A549 (cell line): Measurements from ENCODE around the gene ATP6V1A. TPM values are rescaled to one million over a fixed set of nuclear protein-coding genes. Genes with fewer than 3 reads are reported as not detected.

ENCODE experiments used
- ATAC-seq, 2 experiments: fragments of 200-7000 bp in 1 of 2; fragments of >200 bp in 1 of 2; cut with Nextera tagmentation in 1 of 2; cut with Tn5 transposase in 1 of 2; 3 replicates each; pipeline versions ENCODE4 v1.8.0 to v1.9.1; 2018 to 2020; ENCODE audit warnings: mild to moderate bottlenecking in 1 of 2, moderate library complexity in 1 of 2
- CTCF ChIA-PET: fragments of 300-600 bp; sonication (Branson Sonifier 250); formaldehyde crosslinking; extraction: SDS; loops from one replicate; lab custom pipeline; 2021; ENCODE audit warnings: antibody characterized with exemption, inconsistent platforms; lab: Yijun Ruan, JAX
- POLR2A ChIA-PET: fragments of 350-600 bp; formaldehyde crosslinking; extraction: SDS; loops from one replicate; lab custom pipeline; 2021; ENCODE audit warnings: antibody characterized with exemption, inconsistent platforms; lab: Yijun Ruan, JAX
- DNase-seq, 2 experiments: peaks; one replicate each; pipeline versions ENCODE4 v3.0.0 to v3.0.0-alpha.2; 2011 to 2016; ENCODE audit warnings: low read depth in 1 of 2, low spot score in 1 of 2
- FAIRE-seq: peaks from 2 replicates; lab custom pipeline; 2011; peaks lifted over from hg19 to GRCh38; lab: Jason Lieb, UNC
- H3K27ac ChIP-seq, 2 experiments: fragments of >200 bp; sonication (Bioruptor Twin); formaldehyde crosslinking; 3 replicates each; pipeline ENCODE4 v1.5.1; 2016 to 2017
- H3K4me1 ChIP-seq: fragments of >200 bp; sonication (Bioruptor Twin); formaldehyde crosslinking; 3 replicates; pipeline ENCODE4 v1.6.1; 2016
- H3K4me2 ChIP-seq: fragments of >200 bp; sonication (Bioruptor Twin); formaldehyde crosslinking; 3 replicates; pipeline ENCODE4 v1.6.1; 2016
- H3K4me3 ChIP-seq: fragments of >200 bp; sonication (Bioruptor Twin); formaldehyde crosslinking; 3 replicates; pipeline ENCODE4 v1.5.1; 2016
- H3K9me3 ChIP-seq: fragments of >200 bp; sonication (Bioruptor Twin); formaldehyde crosslinking; 3 replicates; pipeline ENCODE4 v1.6.1; 2016
- CBX2 ChIP-seq: fragments of 200-600 bp; sonication (generic); IDR thresholded peaks from 2 replicates; pipeline ENCODE4 v1.6.1; 2016; ENCODE audit warnings: low read depth, mild to moderate bottlenecking, borderline replicate concordance
- CTCF ChIP-seq: fragments of >200 bp; sonication (Bioruptor Twin); formaldehyde crosslinking; IDR thresholded peaks from 3 replicates; pipeline ENCODE4 v1.5.1; 2016
- ESRRA ChIP-seq: fragments of 150-350 bp; IDR thresholded peaks from 2 replicates; pipeline ENCODE4 v1.6.1; 2014; ENCODE audit warnings: mild to moderate bottlenecking, low read length, borderline replicate concordance
- GATA3 ChIP-seq: IDR thresholded peaks from 2 replicates; pipeline ENCODE4 v1.6.1; 2012; ENCODE audit warnings: borderline replicate concordance
- HOXB5 ChIP-seq: fragments of 250-450 bp; sonication (Bioruptor Pico); IDR thresholded peaks from 2 replicates; pipeline ENCODE4 v1.5.0; 2020; ENCODE audit warnings: mild to moderate bottlenecking, moderate library complexity
- MAFK ChIP-seq: fragments of 450-650 bp; IDR thresholded peaks from 2 replicates; pipeline ENCODE4 v1.6.1; 2014; ENCODE audit not compliant: partially characterized antibody
- MYC ChIP-seq: IDR thresholded peaks from 2 replicates; pipeline ENCODE4 v1.6.1; 2012; ENCODE audit warnings: mild to moderate bottlenecking, inconsistent platforms, low read length, improper control_type of control experiment, borderline replicate concordance
- RAD21 ChIP-seq, 2 experiments: fragments of >200 bp in 1 of 2; sonication (Bioruptor Twin) in 1 of 2; formaldehyde crosslinking in 1 of 2; IDR thresholded peaks in 1 of 2; conservative IDR thresholded peaks in 1 of 2; 2 replicates in 1 of 2; 3 replicates in 1 of 2; pipeline ENCODE4 v1.6.1; 2012 to 2018; ENCODE audit warnings: inconsistent platforms in 1 of 2
- RCOR1 ChIP-seq: fragments of 150-350 bp; IDR thresholded peaks from 2 replicates; pipeline ENCODE4 v1.6.1; 2014; ENCODE audit warnings: antibody characterized with exemption, low read length, low read depth
- REST ChIP-seq: fragments of 200-600 bp; sonication (generic); IDR thresholded peaks from 2 replicates; pipeline ENCODE4 v1.6.1; 2016; ENCODE audit warnings: antibody characterized with exemption, mild to moderate bottlenecking, moderate library complexity
- SMC3 ChIP-seq: fragments of >200 bp; sonication (Bioruptor Twin); formaldehyde crosslinking; IDR thresholded peaks from 3 replicates; pipeline ENCODE4 v1.6.1; 2018; ENCODE audit warnings: inconsistent platforms
- WGBS: methylation state at CpG from one replicate; pipeline ENCODE4 v1.1.6; 2017; ENCODE audit errors: missing lambda C conversion rate; 5-methylcytosine and 5-hydroxymethylcytosine counted together
- polyA plus RNA-seq, 4 experiments: library from polyadenylated mRNA; depleted of rRNA in 3 of 4; stranded (reverse); fragments of >200 nt; fragmentation: RNase III in 1 of 4; extraction: RNeasy Plus Mini Kit Qiagen cat#74134 plus additional on column Dnase treatment in 1 of 4; gene quantifications; 2 replicates in 3 of 4; 3 replicates in 1 of 4; pipeline ENCODE4 v1.2.3, GENCODE V29; 2011 to 2017

The ATP6V1A gene
- polyA plus RNA-seq, 2 of the 4 experiments (the other 2 are of a cell fraction) = 23.4 to 39.8 TPM

GRCh38 chr3:113736548-113737089, 10.2 kb upstream of the ATP6V1A start:
- Histone ChIP-seq H3K4me1 (peaks cover 37% of the 10 kb centered on the region; the same call in 2 of the 3 replicates), H3K27ac (no peak overlapping the region), H3K4me2 (peak overlapping the region; percentile 61), H3K4me3 (no peak overlapping the region), H3K9me3 (no peaks in the 10 kb centered on the region)
- ChIA-PET POLR2A (interaction anchor here (1.2 kb wide), 1 partner anchor 9 kb away, joined by 6 read pairs; no protein-coding TSS in a partner anchor), CTCF (interaction anchor here (0.6 to 3.6 kb wide), 37 partner anchors 9 to 627 kb away, joined by 3 to 38 read pairs (median 5); partner anchors contain the start of genes ATP6V1A, GRAMD1C, NAA50 and USF3)
- ATAC-seq = peak; percentile 81 to 88; a peak in 5 of 6 replicates
- WGBS = 30% methylated on average over 3 of the region's 3 CpGs
- peak; percentile 95 for FAIRE-seq
- DNase-seq = peak; percentile 25 to 57
- TF ChIP-seq CTCF (peak; percentile 79), SMC3 (peak; percentile 57), RCOR1 (no peak), RAD21 (conservative IDR thresholded peaks at IDR 0.05 in 1 of 2, IDR thresholded peaks at IDR 0.05 in 1 of 2) (peak; percentile 76 to 77), MAFK (no peak)

- peaks cover 57% of the 10 kb centered on the region for H3K4me1 ChIP-seq
- no peaks in the 10 kb centered on the region for H3K9me3 ChIP-seq
- no peak overlapping the region for H3K4me3 ChIP-seq
- CTCF ChIA-PET = interaction anchor here (0.8 to 1.9 kb wide), 4 partner anchors 9 to 172 kb away, joined by 3 to 4 read pairs (median 3); no protein-coding TSS in a partner anchor
- no peak for FAIRE-seq
- 72% methylated on average over 5 of the region's 5 CpGs for WGBS
- H3K4me2 ChIP-seq = peak overlapping the region; percentile 13; the same call in 1 of the 3 replicates
- DNase-seq = no peak
- POLR2A ChIA-PET = no interaction called here
- no peak for ATAC-seq
- H3K27ac ChIP-seq = no peak overlapping the region
- no peak for TF ChIP-seq GATA3
Observed at GRCh38 chr3:113741086-113741485, 5.7 kb upstream of the ATP6V1A start.

- Histone ChIP-seq H3K4me2 (peak overlapping the region; percentile 13; the same call in 1 of the 3 replicates), H3K9me3 (no peaks in the 10 kb centered on the region), H3K4me3 (no peak overlapping the region), H3K4me1 (peaks cover 52% of the 10 kb centered on the region), H3K27ac (no peak overlapping the region)
- no peak for FAIRE-seq
- ChIA-PET CTCF (interaction anchor here (0.6 to 1.9 kb wide), 5 partner anchors 8 to 171 kb away, joined by 3 to 4 read pairs (median 3); no protein-coding TSS in a partner anchor), POLR2A (no interaction called here)
- WGBS = 45% methylated on average over 1 of the region's 1 CpG
- TF ChIP-seq MAFK (no peak), MYC (no peak), REST (no peak), ESRRA (no peak), HOXB5 (CRISPR knock-in tag) (no peak), CBX2 (no peak)
- no peak for DNase-seq
- ATAC-seq = no peak
Observed at GRCh38 chr3:113741620-113742019, 5.2 kb upstream of the ATP6V1A start.
